ENCODE data around the gene EREG. TPM values are rescaled to one million over a fixed set of nuclear protein-coding genes. Genes with fewer than 3 reads are reported as not detected.
A peak's percentile ranks its signal among the peaks of the same experiment; 100 is the strongest.

Gene EREG, protein sequence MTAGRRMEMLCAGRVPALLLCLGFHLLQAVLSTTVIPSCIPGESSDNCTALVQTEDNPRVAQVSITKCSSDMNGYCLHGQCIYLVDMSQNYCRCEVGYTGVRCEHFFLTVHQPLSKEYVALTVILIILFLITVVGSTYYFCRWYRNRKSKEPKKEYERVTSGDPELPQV
- total RNA-seq: 30.7 and 31.1 TPM in 2 replicates

DNA sequence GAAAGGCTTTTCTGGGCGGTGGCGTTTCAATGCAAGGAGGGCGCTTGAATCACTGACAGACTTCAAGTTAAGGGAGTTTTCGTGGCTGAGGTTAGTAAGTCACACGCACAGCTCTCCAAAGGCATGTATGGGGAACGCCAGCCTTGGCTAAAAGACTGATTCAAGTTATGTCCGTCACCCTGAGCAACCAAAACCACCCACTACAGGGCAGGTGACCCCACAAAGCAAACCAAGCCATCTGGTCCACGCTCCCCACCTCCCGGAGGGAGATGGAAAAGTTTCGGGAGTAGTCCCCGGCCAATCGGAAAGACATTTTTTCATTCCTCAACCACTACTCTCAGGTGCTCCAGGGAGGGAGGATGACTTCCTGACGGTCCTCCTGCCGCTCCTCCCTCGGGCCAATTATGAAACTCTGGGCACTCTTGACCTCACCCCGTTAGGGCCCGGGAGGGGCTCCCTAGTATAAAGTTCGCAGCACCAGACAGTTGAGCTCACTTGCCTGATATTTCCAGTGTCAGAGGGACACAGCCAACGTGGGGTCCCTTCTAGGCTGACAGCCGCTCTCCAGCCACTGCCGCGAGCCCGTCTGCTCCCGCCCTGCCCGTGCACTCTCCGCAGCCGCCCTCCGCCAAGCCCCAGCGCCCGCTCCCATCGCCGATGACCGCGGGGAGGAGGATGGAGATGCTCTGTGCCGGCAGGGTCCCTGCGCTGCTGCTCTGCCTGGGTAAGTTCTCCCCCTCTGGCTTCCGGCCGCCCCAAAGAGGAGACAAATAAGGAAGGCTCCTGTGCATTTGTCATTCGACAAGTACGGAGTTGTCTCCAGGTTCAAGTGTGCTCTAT is at the start of gene EREG:
EREG (plus strand) TSS at position 494 of the 840 bp plus-strand sequence; CDS start at position 658, 164 bp downstream.
- no peaks in the 10 kb centered on the region for H3K36me3 ChIP-seq (ENCODE audit: control insufficient read depth, insufficient read depth, low read length)
- peak; percentile 52 for FAIRE-seq
- TF ChIP-seq, protein P1, sequence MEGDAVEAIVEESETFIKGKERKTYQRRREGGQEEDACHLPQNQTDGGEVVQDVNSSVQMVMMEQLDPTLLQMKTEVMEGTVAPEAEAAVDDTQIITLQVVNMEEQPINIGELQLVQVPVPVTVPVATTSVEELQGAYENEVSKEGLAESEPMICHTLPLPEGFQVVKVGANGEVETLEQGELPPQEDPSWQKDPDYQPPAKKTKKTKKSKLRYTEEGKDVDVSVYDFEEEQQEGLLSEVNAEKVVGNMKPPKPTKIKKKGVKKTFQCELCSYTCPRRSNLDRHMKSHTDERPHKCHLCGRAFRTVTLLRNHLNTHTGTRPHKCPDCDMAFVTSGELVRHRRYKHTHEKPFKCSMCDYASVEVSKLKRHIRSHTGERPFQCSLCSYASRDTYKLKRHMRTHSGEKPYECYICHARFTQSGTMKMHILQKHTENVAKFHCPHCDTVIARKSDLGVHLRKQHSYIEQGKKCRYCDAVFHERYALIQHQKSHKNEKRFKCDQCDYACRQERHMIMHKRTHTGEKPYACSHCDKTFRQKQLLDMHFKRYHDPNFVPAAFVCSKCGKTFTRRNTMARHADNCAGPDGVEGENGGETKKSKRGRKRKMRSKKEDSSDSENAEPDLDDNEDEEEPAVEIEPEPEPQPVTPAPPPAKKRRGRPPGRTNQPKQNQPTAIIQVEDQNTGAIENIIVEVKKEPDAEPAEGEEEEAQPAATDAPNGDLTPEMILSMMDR (IDR thresholded peaks at IDR 0.05; ENCODE audit: insufficient read depth, low read length, severe bottlenecking): no peak
- H3K27me3 ChIP-seq (ENCODE audit: control insufficient read depth, insufficient read depth, low read length): no peaks in the 10 kb centered on the region
- DNase-seq (ENCODE audit: low read depth): peak; percentile 67
- peak within 1 kb of the TSS; percentile 90 for H3K4me3 ChIP-seq (ENCODE audit: low read depth, low read length)

DNA sequence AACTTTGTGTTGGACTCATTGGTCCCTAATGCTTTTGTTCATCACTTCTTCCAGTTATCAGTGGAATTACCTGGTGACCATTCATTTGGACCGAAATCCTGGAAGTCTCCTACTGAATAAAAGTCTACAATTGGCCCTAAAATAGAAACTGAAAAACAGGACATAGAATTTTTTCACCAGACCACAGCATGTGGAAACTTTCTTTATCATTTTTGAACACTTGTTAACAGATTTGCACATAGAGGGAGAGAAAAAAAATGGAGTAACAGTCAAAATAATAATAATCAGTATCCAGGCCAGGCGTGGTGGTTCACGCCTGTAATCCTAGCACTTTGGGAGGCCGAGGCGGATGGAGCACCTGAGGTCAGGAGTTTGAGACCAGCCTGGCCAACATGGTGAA is 49.6 kb upstream of the EREG start:
- TF ChIP-seq, protein P1 (IDR thresholded peaks at IDR 0.05; ENCODE audit: insufficient read depth, low read length, severe bottlenecking): no peak
- FAIRE-seq: no peak
- Histone ChIP-seq H3K36me3 (ENCODE audit: control insufficient read depth, insufficient read depth, low read length) (peaks cover 2% of the 10 kb centered on the region), H3K27me3 (ENCODE audit: control insufficient read depth, insufficient read depth, low read length) (no peaks in the 10 kb centered on the region), H3K4me3 (ENCODE audit: low read depth, low read length) (no peak overlapping the region)
- DNase-seq (ENCODE audit: low read depth): no peak

DNA sequence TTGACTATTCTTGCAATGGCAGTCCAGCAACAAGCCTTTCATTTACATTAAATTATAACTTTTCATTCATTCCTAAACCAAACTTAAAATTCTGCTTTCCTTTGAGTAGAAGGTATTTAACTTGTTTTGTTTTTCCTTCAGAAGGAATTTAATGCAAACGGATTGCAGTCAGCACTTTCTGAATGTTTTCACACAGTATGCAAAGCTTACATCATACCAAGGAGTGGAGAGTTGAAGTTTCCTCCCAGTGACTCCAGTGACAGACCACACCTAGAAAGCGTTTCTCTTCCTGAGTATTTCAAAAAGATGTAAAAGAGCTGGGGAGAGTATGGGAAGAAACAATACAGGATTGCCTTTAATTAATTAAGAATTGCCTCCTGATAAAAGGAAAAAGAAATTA is 48.5 kb upstream of the EREG start:
- FAIRE-seq: no peak
- Histone ChIP-seq H3K36me3 (ENCODE audit: control insufficient read depth, insufficient read depth, low read length) (peaks cover 2% of the 10 kb centered on the region), H3K4me3 (ENCODE audit: low read depth, low read length) (no peak overlapping the region), H3K27me3 (ENCODE audit: control insufficient read depth, insufficient read depth, low read length) (no peaks in the 10 kb centered on the region)
- TF ChIP-seq, protein P1 (IDR thresholded peaks at IDR 0.05; ENCODE audit: insufficient read depth, low read length, severe bottlenecking): no peak
- DNase-seq (ENCODE audit: low read depth): peak; percentile 52

DNA sequence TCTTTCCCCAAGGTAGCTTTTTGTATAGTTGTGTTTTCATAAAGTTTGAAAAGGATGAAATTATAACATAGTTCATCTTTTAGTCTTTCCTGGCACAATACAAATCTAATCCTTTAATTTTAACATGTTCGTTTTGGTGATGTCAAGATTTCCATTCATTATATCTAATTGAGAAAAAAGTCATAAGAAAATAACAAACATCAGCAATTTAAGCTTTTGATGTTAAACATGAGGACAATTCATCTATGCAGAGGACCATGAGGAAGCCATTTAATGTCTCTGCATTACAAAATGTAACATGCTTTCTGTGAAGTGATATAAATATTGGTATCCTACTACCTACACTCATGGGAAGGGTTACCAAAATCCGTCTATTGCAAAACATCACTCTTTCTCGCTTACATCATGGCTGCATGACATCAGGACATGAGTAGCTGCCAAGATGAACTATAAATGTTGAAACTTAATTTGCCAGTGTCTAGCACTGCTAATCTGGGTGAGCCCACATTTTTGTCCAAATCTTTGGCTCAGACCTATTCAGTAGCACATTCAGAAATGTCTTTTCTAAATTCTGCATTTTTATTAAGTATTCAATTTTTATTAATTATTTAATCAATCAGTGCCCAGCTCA is 47.2 kb upstream of the EREG start:
- Histone ChIP-seq H3K27me3 (ENCODE audit: control insufficient read depth, insufficient read depth, low read length) (no peaks in the 10 kb centered on the region), H3K36me3 (ENCODE audit: control insufficient read depth, insufficient read depth, low read length) (no peaks in the 10 kb centered on the region), H3K4me3 (ENCODE audit: low read depth, low read length) (no peak overlapping the region)
- TF ChIP-seq, protein P1 (IDR thresholded peaks at IDR 0.05; ENCODE audit: insufficient read depth, low read length, severe bottlenecking): no peak
- DNase-seq (ENCODE audit: low read depth) (peak; percentile 27), FAIRE-seq (no peak)

DNA sequence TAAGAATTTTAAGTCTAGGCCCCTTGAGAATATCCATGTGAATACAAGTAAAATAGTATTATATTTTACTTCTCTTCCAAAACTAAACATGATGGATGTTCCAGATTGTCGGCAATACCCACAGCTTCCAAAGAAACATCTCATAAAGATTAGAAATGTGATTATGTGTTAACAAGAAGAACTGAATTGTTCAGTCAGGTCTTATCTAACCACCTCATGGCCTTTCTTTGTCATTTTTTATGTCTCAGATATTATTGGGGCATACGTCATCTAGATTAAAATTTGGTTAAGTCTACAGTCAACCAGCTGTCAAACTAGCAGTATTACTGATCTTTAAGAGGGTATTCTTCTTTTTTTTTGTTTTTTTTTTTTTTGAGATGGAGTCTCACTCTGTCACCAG is 46.7 kb upstream of the EREG start:
- H3K4me3 ChIP-seq (ENCODE audit: low read depth, low read length): no peak overlapping the region
- H3K36me3 ChIP-seq (ENCODE audit: control insufficient read depth, insufficient read depth, low read length): no peaks in the 10 kb centered on the region
- FAIRE-seq (no peak), DNase-seq (ENCODE audit: low read depth) (no peak)
- TF ChIP-seq, protein P1 (IDR thresholded peaks at IDR 0.05; ENCODE audit: insufficient read depth, low read length, severe bottlenecking): no peak
- no peaks in the 10 kb centered on the region for H3K27me3 ChIP-seq (ENCODE audit: control insufficient read depth, insufficient read depth, low read length)

All from bronchial epithelial cell (primary cell).